Retinal pigment epithelial cell (primary cell): ENCODE measurements around the gene FTO.

Experiments used
- DNase-seq: peaks from one replicate; pipeline ENCODE4 v3.0.0-alpha.2; 2010; ENCODE audit warnings: low read depth
- H3K4me3 ChIP-seq: 2 replicates; pipeline ENCODE4 v1.5.1; 2011; ENCODE audit warnings: mild to moderate bottlenecking, low read length, control low read depth, moderate library complexity
- CTCF ChIP-seq: conservative IDR thresholded peaks from 2 replicates; pipeline ENCODE4 v1.5.1; 2011; ENCODE audit warnings: low read depth, low read length, control low read depth, inconsistent platforms

FTO gene

GRCh38 chr16:53737552-53737951 lies 33.6 kb downstream of the FTO start:
- no peak overlapping the region for H3K4me3 ChIP-seq
- DNase-seq, result no peak
- no peak for TF ChIP-seq CTCF

DNA sequence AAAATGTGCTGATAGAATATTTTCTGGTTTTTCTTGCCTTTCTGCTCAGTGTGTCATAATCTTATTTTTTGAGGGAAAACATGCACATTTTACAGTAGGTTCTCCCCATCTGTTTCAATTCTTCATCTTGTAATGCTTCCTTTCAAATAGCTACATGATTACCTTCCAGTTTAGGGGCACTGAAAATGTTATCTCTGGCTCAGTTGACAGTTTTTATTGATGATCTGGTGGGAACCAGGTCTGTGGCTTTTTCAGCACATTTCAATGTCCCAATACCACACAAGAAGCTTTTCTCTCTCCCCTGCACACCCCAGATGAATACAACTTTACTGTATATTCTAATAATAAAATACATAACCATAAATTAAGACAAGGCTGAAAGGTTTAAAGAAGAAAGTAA lies 36.5 kb downstream of the FTO start:
- no peak for TF ChIP-seq CTCF
- no peak for DNase-seq
- no peak overlapping the region for H3K4me3 ChIP-seq

DNA sequence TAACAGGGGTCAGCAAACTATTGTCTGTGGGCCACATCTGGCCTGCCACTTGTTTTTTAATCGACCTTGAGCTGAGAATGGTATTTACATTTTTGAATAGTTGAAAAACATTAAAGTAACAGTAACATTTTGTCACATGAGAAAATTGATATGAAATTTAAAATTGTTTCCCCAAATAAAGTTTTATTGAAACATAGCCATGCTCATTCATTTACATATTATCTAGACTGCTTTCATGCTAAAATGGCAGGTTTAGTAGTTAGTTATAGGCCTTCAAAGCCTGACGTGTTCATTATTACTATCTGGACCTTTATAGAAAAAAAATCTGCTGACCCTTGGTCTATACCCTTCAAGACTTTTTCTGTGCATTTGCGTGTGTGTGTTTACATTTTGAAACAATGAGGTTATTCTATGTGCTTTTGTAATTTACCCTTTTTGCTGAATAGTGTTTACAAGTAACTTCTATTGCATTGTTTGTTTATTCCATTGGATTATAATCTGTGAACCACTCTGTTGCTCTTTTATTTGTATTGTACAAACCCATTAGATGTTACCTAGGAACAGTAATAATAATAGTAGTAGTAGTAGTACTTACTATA lies 37.1 kb downstream of the FTO start:
- H3K4me3 ChIP-seq, result no peak overlapping the region
- no peak for TF ChIP-seq CTCF
- no peak for DNase-seq

DNA sequence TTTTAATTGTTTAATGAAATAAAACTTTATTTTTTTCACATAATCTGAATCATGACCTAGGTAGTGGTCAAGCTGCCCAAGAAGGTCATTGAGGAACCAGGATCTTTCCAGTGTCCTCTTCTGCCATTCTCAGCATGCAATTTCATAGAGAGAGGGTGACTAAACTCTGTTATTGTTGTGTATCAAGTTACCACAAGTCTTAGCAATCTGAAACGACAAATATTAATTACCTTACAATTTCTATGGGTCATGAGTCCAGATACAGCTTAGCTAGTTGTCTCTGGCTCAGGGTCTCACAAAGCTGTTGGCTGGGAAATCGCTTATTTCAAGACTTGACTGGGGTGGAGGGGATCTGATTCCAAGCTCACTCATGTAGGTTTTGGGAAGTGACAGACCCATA lies 37.6 kb downstream of the FTO start:
- DNase-seq, result no peak
- TF ChIP-seq CTCF, result no peak
- H3K4me3 ChIP-seq, result no peak overlapping the region

- no peak overlapping the region for H3K4me3 ChIP-seq
- no peak for DNase-seq
- peak; percentile 75 for TF ChIP-seq CTCF
Measured at GRCh38 chr16:53743149-53743566, 39.2 kb downstream of the FTO start.

DNA sequence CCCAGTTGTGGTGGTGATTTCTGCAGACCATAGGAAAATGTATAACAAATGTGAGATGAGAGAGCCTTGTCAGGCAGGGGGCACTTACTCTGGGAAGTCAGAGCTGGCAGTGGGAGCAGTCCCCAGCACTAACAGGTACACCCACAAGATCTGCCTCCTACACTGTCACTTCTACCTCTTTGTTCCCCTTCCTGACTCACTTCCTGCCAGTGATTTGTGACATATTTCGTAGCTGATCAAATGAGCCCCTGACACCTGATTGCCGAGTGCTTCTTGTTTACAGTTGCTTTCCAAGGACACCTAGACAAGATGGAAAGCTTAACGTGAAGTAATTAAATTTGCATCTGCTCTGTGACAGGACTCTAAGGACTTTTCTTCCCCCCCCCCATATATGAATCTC lies 40.5 kb downstream of the FTO start:
- no peak for TF ChIP-seq CTCF
- no peak for DNase-seq
- H3K4me3 ChIP-seq, result no peak overlapping the region

GRCh38 chr16:53745086-53745485 lies 41.1 kb downstream of the FTO start:
- no peak for TF ChIP-seq CTCF
- DNase-seq, result peak; percentile 25
- H3K4me3 ChIP-seq, result no peak overlapping the region
